Mesenchymal stem cell (in vitro differentiated cells and primary cell): ENCODE measurements around the gene ZNF19.

ENCODE experiments used
- DNase-seq: peaks from one replicate; pipeline ENCODE4 v3.0.0-alpha.2; 2013
- H2AFZ ChIP-seq: one replicate; pipeline ENCODE4 v1.6.1; 2013; ENCODE audit warnings: low read depth, mild to moderate bottlenecking, control low read depth, inconsistent platforms, low read length, moderate library complexity
- H2AK5ac ChIP-seq: 2 replicates; pipeline ENCODE4 v1.6.1; 2013; ENCODE audit warnings: low read length, moderate library complexity, mild to moderate bottlenecking, inconsistent platforms; ENCODE audit not compliant: severe bottlenecking
- H2BK120ac ChIP-seq: one replicate; pipeline ENCODE4 v1.6.1; 2013; ENCODE audit warnings: low read depth, mild to moderate bottlenecking, inconsistent platforms, low read length, moderate library complexity
- H2BK12ac ChIP-seq, 2 experiments: one replicate each; pipeline ENCODE4 v1.6.1; 2013; ENCODE audit warnings: inconsistent platforms in 2 of 2, low read length in 2 of 2, mild to moderate bottlenecking in 2 of 2, moderate library complexity in 2 of 2, control low read depth in 1 of 2
- H2BK15ac ChIP-seq: one replicate; pipeline ENCODE4 v1.6.1; 2013; ENCODE audit warnings: mild to moderate bottlenecking, low read depth, inconsistent platforms; ENCODE audit not compliant: poor library complexity, severe bottlenecking
- H2BK5ac ChIP-seq: 2 replicates; pipeline ENCODE4 v1.6.1; 2013; ENCODE audit warnings: low read depth, mild to moderate bottlenecking, low read length, control low read depth, inconsistent platforms; ENCODE audit not compliant: poor library complexity, severe bottlenecking
- H3K14ac ChIP-seq, 2 experiments: one replicate each; pipeline ENCODE4 v1.6.1; 2013; ENCODE audit warnings: inconsistent platforms in 2 of 2, low read length in 2 of 2, control low read depth in 1 of 2, mild to moderate bottlenecking in 1 of 2, moderate library complexity in 1 of 2
- H3K18ac ChIP-seq, 2 experiments: one replicate each; pipeline ENCODE4 v1.6.1; 2013; ENCODE audit warnings: inconsistent platforms in 2 of 2, low read length in 2 of 2, control low read depth in 1 of 2, low read depth in 1 of 2, mild to moderate bottlenecking in 1 of 2
- H3K23ac ChIP-seq, 2 experiments: one replicate each; pipeline ENCODE4 v1.6.1; 2013; ENCODE audit warnings: inconsistent platforms in 2 of 2, low read length in 2 of 2, mild to moderate bottlenecking in 2 of 2, moderate library complexity in 2 of 2, control low read depth in 1 of 2
- H3K27ac ChIP-seq: 2 replicates; pipeline ENCODE4 v1.5.1; 2013; ENCODE audit warnings: mild to moderate bottlenecking, moderate library complexity, low read length, control low read depth, inconsistent platforms; ENCODE audit not compliant: poor library complexity, severe bottlenecking
- H3K27me3 ChIP-seq, 2 experiments: 2 replicates each; pipeline versions ENCODE4 v1.6.1 to v1.7.0; 2013; ENCODE audit warnings: low read length in 2 of 2, mild to moderate bottlenecking in 2 of 2, moderate library complexity in 2 of 2, control low read depth in 1 of 2, inconsistent platforms in 1 of 2; ENCODE audit not compliant: control insufficient read depth in 1 of 2, insufficient read depth in 1 of 2
- H3K36me3 ChIP-seq, 2 experiments: 2 replicates each; pipeline versions ENCODE4 v1.6.1 to v1.7.0; 2013; ENCODE audit warnings: low read length in 2 of 2, control low read depth in 1 of 2, inconsistent platforms in 1 of 2, low read depth in 1 of 2, mild to moderate bottlenecking in 1 of 2; ENCODE audit not compliant: insufficient read depth in 2 of 2, control insufficient read depth in 1 of 2
- H3K4ac ChIP-seq, 2 experiments: one replicate each; pipeline ENCODE4 v1.6.1; 2013; ENCODE audit warnings: inconsistent platforms in 2 of 2, low read length in 2 of 2, mild to moderate bottlenecking in 2 of 2, moderate library complexity in 2 of 2, control low read depth in 1 of 2, low read depth in 1 of 2
- H3K4me1 ChIP-seq: 2 replicates; pipeline ENCODE4 v1.6.1; 2013; ENCODE audit warnings: low read depth, low read length, control low read depth; ENCODE audit not compliant: control insufficient read depth, insufficient read depth
- H3K4me2 ChIP-seq: 2 replicates; pipeline ENCODE4 v1.6.1; 2013; ENCODE audit warnings: low read length, mild to moderate bottlenecking, inconsistent platforms; ENCODE audit not compliant: poor library complexity, severe bottlenecking
- H3K4me3 ChIP-seq, 2 experiments: 2 replicates each; pipeline versions ENCODE4 v1.5.1 to v1.7.0; 2013; ENCODE audit warnings: low read length in 2 of 2, mild to moderate bottlenecking in 2 of 2, control low read depth in 1 of 2, low read depth in 1 of 2; ENCODE audit not compliant: insufficient read depth in 1 of 2
- H3K79me1 ChIP-seq: replicated peaks from 2 replicates; pipeline ENCODE4 v1.6.1; 2013; ENCODE audit warnings: mild to moderate bottlenecking, control low read depth, low read length, inconsistent platforms; ENCODE audit not compliant: poor library complexity, severe bottlenecking
- H3K9ac ChIP-seq: 2 replicates; pipeline ENCODE4 v1.7.0; 2013; ENCODE audit warnings: mild to moderate bottlenecking, low read length, moderate library complexity
- H3K9me3 ChIP-seq: 2 replicates; pipeline ENCODE4 v1.7.0; 2013; ENCODE audit warnings: mild to moderate bottlenecking, low read length; ENCODE audit not compliant: control insufficient read depth
- H4K8ac ChIP-seq: one replicate; pipeline ENCODE4 v1.6.1; 2013; ENCODE audit warnings: inconsistent platforms, mild to moderate bottlenecking, low read length, moderate library complexity
- H4K91ac ChIP-seq: one replicate; pipeline ENCODE4 v1.6.1; 2013; ENCODE audit warnings: mild to moderate bottlenecking, low read length, inconsistent platforms
- whole genome bisulfite sequencing: methylation state at CpG from one replicate; pipeline ENCODE4 v1.1.7; 2013; ENCODE audit warnings: mixed read lengths; 5-methylcytosine and 5-hydroxymethylcytosine counted together

The ZNF19 gene

GRCh38 chr16:71528863-71529262 lies 39.7 kb upstream of the ZNF19 start:
- Histone ChIP-seq H3K27ac (no peak overlapping the region), H2BK15ac (no peak overlapping the region), H2BK5ac (no peak overlapping the region), H2AFZ (no peak overlapping the region), H2AK5ac (no peak overlapping the region), H3K9ac (no peak overlapping the region), H3K14ac (no peak overlapping the region), H3K27me3 (peaks cover under 1 to 16% of the 10 kb centered on the region in 2 experiments), H3K79me1 (no peaks in the 10 kb centered on the region), H3K4me3 (no peak overlapping the region), H3K23ac (no peak overlapping the region), H4K8ac (no peak overlapping the region), H2BK120ac (no peak overlapping the region), H4K91ac (no peak overlapping the region), H3K36me3 (no peaks in the 10 kb centered on the region), H3K18ac (no peak overlapping the region), H3K4ac (no peak overlapping the region), H3K4me1 (peaks cover 4% of the 10 kb centered on the region), H2BK12ac (no peak overlapping the region), H3K4me2 (no peak overlapping the region), H3K9me3 (no peaks in the 10 kb centered on the region)
- no peak for DNase-seq
- 74% methylated on average over 3 of the region's 4 CpGs for WGBS

DNA sequence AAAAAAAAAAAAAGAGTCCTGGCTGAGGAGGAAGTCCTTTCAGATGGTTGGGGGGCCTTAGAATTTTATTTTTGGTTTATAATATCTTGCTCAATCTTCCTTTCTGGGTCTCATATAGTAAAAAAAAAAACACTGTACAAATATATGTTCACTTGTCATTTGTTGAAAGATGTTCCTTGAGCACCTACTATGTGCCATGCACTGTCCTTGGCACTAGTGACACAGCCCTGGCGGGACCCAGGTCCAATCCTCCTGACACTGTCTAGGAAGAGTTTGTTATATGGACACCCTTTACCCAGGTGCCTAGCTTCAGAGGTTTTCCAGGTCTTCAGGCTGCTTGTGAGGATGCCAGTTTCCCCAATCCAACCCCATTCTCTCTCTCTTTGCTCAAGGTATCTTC lies 39.1 kb upstream of the ZNF19 start:
- Histone ChIP-seq H3K14ac (no peak overlapping the region), H3K27me3 (peaks cover 6 to 18% of the 10 kb centered on the region in 2 experiments), H4K91ac (no peak overlapping the region), H3K9ac (no peak overlapping the region), H3K9me3 (no peaks in the 10 kb centered on the region), H3K79me1 (no peaks in the 10 kb centered on the region), H2AK5ac (no peak overlapping the region), H2BK12ac (no peak overlapping the region), H3K4me2 (no peak overlapping the region), H4K8ac (no peak overlapping the region), H3K4me1 (peaks cover 4% of the 10 kb centered on the region), H2BK15ac (no peak overlapping the region), H3K4ac (no peak overlapping the region), H2AFZ (no peak overlapping the region), H3K23ac (no peak overlapping the region), H3K36me3 (no peaks in the 10 kb centered on the region), H3K18ac (no peak overlapping the region), H3K4me3 (no peak overlapping the region), H2BK5ac (no peak overlapping the region), H3K27ac (no peak overlapping the region), H2BK120ac (no peak overlapping the region)
- 72% methylated on average over 1 of the region's 1 CpG for WGBS
- no peak for DNase-seq

DNA sequence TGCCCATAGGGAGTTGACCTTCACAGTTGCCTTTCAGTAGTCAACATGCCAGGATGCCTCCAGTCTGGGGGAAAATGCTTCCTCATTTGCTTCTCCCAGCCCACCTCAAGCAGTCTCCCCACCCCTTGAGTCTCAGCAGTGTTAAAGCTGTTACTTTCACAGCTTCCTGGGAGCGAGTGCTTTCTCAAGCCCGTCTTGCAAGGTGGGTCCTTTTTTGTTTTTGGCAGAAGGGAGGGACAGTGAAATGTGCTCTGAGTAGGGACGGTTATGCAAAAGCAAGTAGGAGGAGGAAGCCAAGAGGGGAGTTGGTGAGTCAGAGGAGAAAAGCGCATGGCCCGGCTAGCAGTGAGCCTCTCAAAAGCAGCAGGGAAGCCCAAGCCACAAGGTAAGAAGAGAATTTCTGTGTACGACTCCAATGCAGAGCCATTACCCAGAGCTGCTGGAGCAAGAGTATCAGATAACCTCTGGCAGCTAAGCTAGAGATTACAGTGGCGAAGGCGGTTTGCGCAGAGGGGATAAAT lies 37.0 kb upstream of the ZNF19 start, which contains the start of gene CHST4:
TSS of gene CHST4 (plus strand) at position 316 of the 521 bp plus-strand sequence. CDS start 10,252 bp downstream, outside the sequence.
- H2BK15ac ChIP-seq: no peak within 1 kb of the TSS
- peaks cover 4% of the 10 kb centered on the region for H3K4me1 ChIP-seq
- peak; percentile 24 for DNase-seq
- no peaks in the 10 kb centered on the region for H3K36me3 ChIP-seq
- H3K4ac ChIP-seq: no peak within 1 kb of the TSS
- no peak within 1 kb of the TSS for H2BK12ac ChIP-seq
- peak within 1 kb of the TSS; percentile 15 for H3K4me2 ChIP-seq
- no peak within 1 kb of the TSS for H2AFZ ChIP-seq
- no peak within 1 kb of the TSS for H3K14ac ChIP-seq
- H3K9me3 ChIP-seq: no peaks in the 10 kb centered on the region
- H4K8ac ChIP-seq: no peak within 1 kb of the TSS
- H3K27me3 ChIP-seq: peaks cover 22 to 31% of the 10 kb centered on the region in 2 experiments
- WGBS: 8% methylated on average over 8 of the region's 9 CpGs
- no peaks in the 10 kb centered on the region for H3K79me1 ChIP-seq
- H2BK5ac ChIP-seq: no peak within 1 kb of the TSS
- H3K27ac ChIP-seq: peak within 1 kb of the TSS; percentile 4
- peak within 1 kb of the TSS in 1 of 2 experiments; percentile 27 for H3K4me3 ChIP-seq
- peak within 1 kb of the TSS; percentile 27 for H3K9ac ChIP-seq
- H4K91ac ChIP-seq: no peak within 1 kb of the TSS
- no peak within 1 kb of the TSS for H3K23ac ChIP-seq
- H2AK5ac ChIP-seq: no peak within 1 kb of the TSS
- H2BK120ac ChIP-seq: no peak within 1 kb of the TSS
- H3K18ac ChIP-seq: no peak within 1 kb of the TSS

DNA sequence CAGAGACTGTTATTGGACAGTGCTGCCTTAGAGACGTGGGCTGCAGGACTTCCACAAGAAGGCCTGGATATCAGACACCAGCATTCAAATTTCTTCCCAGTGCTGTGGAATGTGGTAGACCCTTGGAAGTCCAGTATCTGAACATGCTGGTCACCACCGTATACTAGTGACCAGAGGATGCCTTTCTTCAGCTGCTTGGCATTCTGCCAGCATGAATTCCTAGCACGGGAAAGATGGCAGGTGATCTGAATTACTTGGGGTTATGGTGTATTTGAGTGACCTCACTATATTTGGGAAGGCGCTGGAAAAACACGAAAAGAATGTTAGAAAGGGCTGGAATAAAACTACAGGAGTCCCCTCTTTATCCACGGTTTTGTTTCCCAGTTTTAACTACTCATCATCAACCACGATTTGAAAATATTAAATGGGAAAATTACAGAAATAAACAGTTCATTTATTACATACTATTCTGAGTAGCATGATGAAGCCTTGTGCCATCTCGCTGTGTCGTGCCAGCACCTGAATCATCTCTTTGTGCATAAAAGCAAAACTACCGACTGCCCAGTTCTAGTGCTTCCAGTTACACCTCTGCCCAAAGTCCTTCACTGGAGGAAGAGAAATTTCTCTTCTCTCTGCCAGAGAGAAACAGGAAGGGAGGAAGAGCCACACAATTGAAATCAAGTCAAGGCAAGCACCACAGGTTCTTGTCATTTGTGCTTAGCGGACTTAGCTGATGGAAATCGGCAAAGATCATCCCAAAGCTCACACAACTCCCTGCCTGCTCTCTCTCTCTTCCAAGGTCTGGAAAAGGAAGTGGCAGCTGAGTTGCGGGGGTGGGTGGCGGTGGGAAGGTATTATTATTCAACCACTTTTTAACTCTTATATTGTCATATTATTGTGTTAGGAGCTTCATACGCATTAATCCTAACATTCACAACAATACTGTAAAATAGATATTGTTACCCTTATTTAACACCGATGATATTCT lies 35.7 kb upstream of the ZNF19 start:
- Histone ChIP-seq H3K36me3 (no peaks in the 10 kb centered on the region), H3K18ac (no peak overlapping the region), H3K9ac (no peak overlapping the region), H3K23ac (no peak overlapping the region), H3K79me1 (no peaks in the 10 kb centered on the region), H2BK15ac (no peak overlapping the region), H4K91ac (no peak overlapping the region), H3K4me1 (peaks cover 4% of the 10 kb centered on the region), H3K9me3 (no peaks in the 10 kb centered on the region), H4K8ac (no peak overlapping the region), H3K4me2 (no peak overlapping the region), H3K14ac (no peak overlapping the region), H2BK120ac (no peak overlapping the region), H2AFZ (no peak overlapping the region), H3K4ac (no peak overlapping the region), H3K27ac (no peak overlapping the region), H2BK5ac (no peak overlapping the region), H3K27me3 (peaks cover 28 to 31% of the 10 kb centered on the region in 2 experiments), H2AK5ac (no peak overlapping the region), H3K4me3 (no peak overlapping the region), H2BK12ac (no peak overlapping the region)
- 74% methylated on average over 10 of the region's 16 CpGs for WGBS
- no peak for DNase-seq
